ENCODE results near the gene GALNS. TPM values are rescaled to one million over a fixed set of nuclear protein-coding genes. Genes with fewer than 3 reads are reported as not detected.
A peak's percentile ranks its signal among the peaks of the same experiment; 100 is the strongest.

The GALNS gene
- total and polyA plus RNA-seq, 2 donors (not counting 1 experiment from before 2014, with no cell fraction given): 10.6 to 29.6 TPM

DNA sequence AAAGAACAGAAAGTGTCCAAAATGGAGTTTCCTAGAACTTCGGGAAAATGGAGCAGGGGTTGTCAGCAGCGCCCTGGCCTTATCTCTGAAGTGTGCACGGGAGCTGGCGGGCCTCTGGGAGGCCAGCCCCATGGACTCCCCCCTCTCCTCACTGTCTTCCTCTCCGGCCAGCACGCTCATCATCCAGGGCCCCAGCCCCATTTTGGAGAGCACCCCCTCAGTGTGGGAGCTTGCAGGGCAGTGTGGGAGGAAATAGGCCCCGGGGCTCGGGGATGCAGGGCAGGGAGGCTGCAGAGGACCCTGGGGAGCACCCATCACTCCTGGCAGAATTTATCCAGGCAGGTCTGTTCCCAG lies 14.6 kb upstream of the GALNS start:
- Histone ChIP-seq H3K4me3 (replicated peaks in 1 of 4; ENCODE audit: control extremely low read depth in 1 of 4, insufficient read depth in 1 of 4, low read depth in 3 of 4, low read length in 4 of 4) (no peak overlapping the region), H3K27ac (ENCODE audit: insufficient read depth, low read length) (no peak overlapping the region), H3K9ac (ENCODE audit: insufficient read depth, low read length) (no peak overlapping the region), H3K9me3 (ENCODE audit: control insufficient read depth, insufficient read depth, low read depth, low read length) (no peaks in the 10 kb centered on the region), H4K20me1 (ENCODE audit: control insufficient read depth, extremely low read depth, insufficient read depth, low read length) (no peaks in the 10 kb centered on the region), H3K27me3 (ENCODE audit: control insufficient read depth, insufficient read depth, low read length) (peaks cover 12% of the 10 kb centered on the region), H3K4me2 (ENCODE audit: extremely low read depth, insufficient read depth, low read length) (no peak overlapping the region), H2AFZ (ENCODE audit: low read length) (no peak overlapping the region), H3K36me3 (ENCODE audit: control insufficient read depth, insufficient read depth, low read length) (no peaks in the 10 kb centered on the region), H3K4me1 (ENCODE audit: control insufficient read depth, extremely low read depth, insufficient read depth, low read length) (no peaks in the 10 kb centered on the region), H3K79me2 (ENCODE audit: control insufficient read depth, insufficient read depth, low read length) (no peaks in the 10 kb centered on the region)
- TF ChIP-seq, protein P1, sequence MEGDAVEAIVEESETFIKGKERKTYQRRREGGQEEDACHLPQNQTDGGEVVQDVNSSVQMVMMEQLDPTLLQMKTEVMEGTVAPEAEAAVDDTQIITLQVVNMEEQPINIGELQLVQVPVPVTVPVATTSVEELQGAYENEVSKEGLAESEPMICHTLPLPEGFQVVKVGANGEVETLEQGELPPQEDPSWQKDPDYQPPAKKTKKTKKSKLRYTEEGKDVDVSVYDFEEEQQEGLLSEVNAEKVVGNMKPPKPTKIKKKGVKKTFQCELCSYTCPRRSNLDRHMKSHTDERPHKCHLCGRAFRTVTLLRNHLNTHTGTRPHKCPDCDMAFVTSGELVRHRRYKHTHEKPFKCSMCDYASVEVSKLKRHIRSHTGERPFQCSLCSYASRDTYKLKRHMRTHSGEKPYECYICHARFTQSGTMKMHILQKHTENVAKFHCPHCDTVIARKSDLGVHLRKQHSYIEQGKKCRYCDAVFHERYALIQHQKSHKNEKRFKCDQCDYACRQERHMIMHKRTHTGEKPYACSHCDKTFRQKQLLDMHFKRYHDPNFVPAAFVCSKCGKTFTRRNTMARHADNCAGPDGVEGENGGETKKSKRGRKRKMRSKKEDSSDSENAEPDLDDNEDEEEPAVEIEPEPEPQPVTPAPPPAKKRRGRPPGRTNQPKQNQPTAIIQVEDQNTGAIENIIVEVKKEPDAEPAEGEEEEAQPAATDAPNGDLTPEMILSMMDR (conservative IDR thresholded peaks at IDR 0.05 in 1 of 2, IDR thresholded peaks at IDR 0.05 in 1 of 2; ENCODE audit: low read depth in 1 of 2, low read length in 2 of 2): no peak
- no peak for TF ChIP-seq EZH2 (IDR thresholded peaks at IDR 0.05; ENCODE audit: low read length, missing control alignments)
- DNase-seq (ENCODE audit: low read depth in 2 of 2): no peak

- no peaks in the 10 kb centered on the region for H4K20me1 ChIP-seq (ENCODE audit: control insufficient read depth, extremely low read depth, insufficient read depth, low read length)
- H3K9me3 ChIP-seq (ENCODE audit: control insufficient read depth, insufficient read depth, low read depth, low read length): no peaks in the 10 kb centered on the region
- TF ChIP-seq, protein P1 (conservative IDR thresholded peaks at IDR 0.05 in 1 of 2, IDR thresholded peaks at IDR 0.05 in 1 of 2; ENCODE audit: low read depth in 1 of 2, low read length in 2 of 2): no peak
- TF ChIP-seq EZH2 (IDR thresholded peaks at IDR 0.05; ENCODE audit: low read length, missing control alignments): no peak
- no peak overlapping the region for H3K4me2 ChIP-seq (ENCODE audit: extremely low read depth, insufficient read depth, low read length)
- no peak overlapping the region for H2AFZ ChIP-seq (ENCODE audit: low read length)
- no peaks in the 10 kb centered on the region for H3K79me2 ChIP-seq (ENCODE audit: control insufficient read depth, insufficient read depth, low read length)
- H3K36me3 ChIP-seq (ENCODE audit: control insufficient read depth, insufficient read depth, low read length): no peaks in the 10 kb centered on the region
- H3K27me3 ChIP-seq (ENCODE audit: control insufficient read depth, insufficient read depth, low read length): peaks cover 12% of the 10 kb centered on the region
- no peaks in the 10 kb centered on the region for H3K4me1 ChIP-seq (ENCODE audit: control insufficient read depth, extremely low read depth, insufficient read depth, low read length)
- H3K27ac ChIP-seq (ENCODE audit: insufficient read depth, low read length): no peak overlapping the region
- no peak for DNase-seq (ENCODE audit: low read depth in 2 of 2)
- H3K4me3 ChIP-seq (replicated peaks in 1 of 4; ENCODE audit: control extremely low read depth in 1 of 4, insufficient read depth in 1 of 4, low read depth in 3 of 4, low read length in 4 of 4): no peak overlapping the region
- H3K9ac ChIP-seq (ENCODE audit: insufficient read depth, low read length): no peak overlapping the region
Measured at GRCh38 chr16:88870608-88871348, 14.0 kb upstream of the GALNS start.

DNA sequence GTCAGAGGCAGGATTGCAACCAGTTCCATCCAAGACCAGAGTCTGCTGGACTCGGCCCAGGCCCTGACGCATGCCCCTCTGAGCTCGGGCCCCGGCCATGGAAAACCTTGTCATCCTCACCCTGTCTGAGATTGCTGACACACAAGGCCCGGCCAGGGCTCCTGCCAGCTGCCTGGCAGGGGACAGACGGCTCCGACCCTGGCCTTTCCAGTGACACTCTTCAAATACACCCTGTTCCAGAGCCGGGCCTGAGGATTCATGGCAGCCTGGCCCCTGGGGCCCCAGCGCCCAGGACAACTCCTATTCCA lies 12.9 kb upstream of the GALNS start:
- Histone ChIP-seq H3K9ac (ENCODE audit: insufficient read depth, low read length) (no peak overlapping the region), H2AFZ (ENCODE audit: low read length) (no peak overlapping the region)

More for the DNA sequence above, 12.9 kb upstream of the GALNS start:
- no peaks in the 10 kb centered on the region for H3K9me3 ChIP-seq (ENCODE audit: control insufficient read depth, insufficient read depth, low read depth, low read length)
- no peaks in the 10 kb centered on the region for H3K4me1 ChIP-seq (ENCODE audit: control insufficient read depth, extremely low read depth, insufficient read depth, low read length)
- no peak overlapping the region for H3K27ac ChIP-seq (ENCODE audit: insufficient read depth, low read length)
- no peak for TF ChIP-seq EZH2 (IDR thresholded peaks at IDR 0.05; ENCODE audit: low read length, missing control alignments)
- TF ChIP-seq, protein P1 (conservative IDR thresholded peaks at IDR 0.05 in 1 of 2, IDR thresholded peaks at IDR 0.05 in 1 of 2; ENCODE audit: low read depth in 1 of 2, low read length in 2 of 2): no peak
- peak in 1 of 2 donors; percentile 5 for DNase-seq (ENCODE audit: low read depth in 2 of 2)
- no peak overlapping the region for H3K4me2 ChIP-seq (ENCODE audit: extremely low read depth, insufficient read depth, low read length)
- H3K27me3 ChIP-seq (ENCODE audit: control insufficient read depth, insufficient read depth, low read length): peaks cover 12% of the 10 kb centered on the region
- no peaks in the 10 kb centered on the region for H3K36me3 ChIP-seq (ENCODE audit: control insufficient read depth, insufficient read depth, low read length)
- no peaks in the 10 kb centered on the region for H3K79me2 ChIP-seq (ENCODE audit: control insufficient read depth, insufficient read depth, low read length)
- H4K20me1 ChIP-seq (ENCODE audit: control insufficient read depth, extremely low read depth, insufficient read depth, low read length): no peaks in the 10 kb centered on the region
- H3K4me3 ChIP-seq (replicated peaks in 1 of 4; ENCODE audit: control extremely low read depth in 1 of 4, insufficient read depth in 1 of 4, low read depth in 3 of 4, low read length in 4 of 4): no peak overlapping the region
